Activated CD4-positive, CD25-positive, alpha-beta regulatory T cell treated with anti-CD3 and anti-CD28 coated beads, Interleukin-2, amount 50 U/mL, for 16 hours (primary cell): ENCODE measurements around the gene SOX5.

ENCODE experiments used
- DNase-seq: peaks from one replicate; pipeline ENCODE4 v3.0.0-alpha.2; 2020; ENCODE audit warnings: low read depth, low spot score

Gene SOX5

GRCh38 chr12:23687947-23688346, 261.5 kb downstream of the SOX5 start:
- DNase-seq: no peak

GRCh38 chr12:23686095-23686494, 263.4 kb downstream of the SOX5 start:
- no peak for DNase-seq

GRCh38 chr12:23684121-23684520, 265.3 kb downstream of the SOX5 start:
- DNase-seq: no peak

- DNase-seq: no peak
Observed at GRCh38 chr12:23681237-23681636, 268.2 kb downstream of the SOX5 start.

GRCh38 chr12:23674064-23674463, 275.4 kb downstream of the SOX5 start:
- no peak for DNase-seq

- DNase-seq: no peak
Observed at GRCh38 chr12:23671881-23672280, 277.6 kb downstream of the SOX5 start.

- no peak for DNase-seq
Observed at GRCh38 chr12:23670684-23671083, 278.8 kb downstream of the SOX5 start.

GRCh38 chr12:23669691-23670090, 279.8 kb downstream of the SOX5 start:
- no peak for DNase-seq

- DNase-seq: no peak
Observed at GRCh38 chr12:23666866-23667265, 282.6 kb downstream of the SOX5 start.

- no peak for DNase-seq
Observed at GRCh38 chr12:23662966-23663365, 286.5 kb downstream of the SOX5 start.

- DNase-seq: no peak
Observed at GRCh38 chr12:23659131-23659530, 290.3 kb downstream of the SOX5 start.

GRCh38 chr12:23657598-23657997, 291.9 kb downstream of the SOX5 start:
- no peak for DNase-seq

- no peak for DNase-seq
Observed at GRCh38 chr12:23655884-23656283, 293.6 kb downstream of the SOX5 start.

GRCh38 chr12:23655112-23655511, 294.4 kb downstream of the SOX5 start:
- DNase-seq: no peak

GRCh38 chr12:23648546-23648945, 300.9 kb downstream of the SOX5 start:
- no peak for DNase-seq

- no peak for DNase-seq
Observed at GRCh38 chr12:23640754-23641153, 308.7 kb downstream of the SOX5 start.

- DNase-seq: no peak
Observed at GRCh38 chr12:23634344-23634743, 315.1 kb downstream of the SOX5 start.

GRCh38 chr12:23631786-23632377, 317.6 kb downstream of the SOX5 start:
- DNase-seq: no peak

- DNase-seq: no peak
Observed at GRCh38 chr12:23630524-23630923, 318.9 kb downstream of the SOX5 start.

- no peak for DNase-seq
Observed at GRCh38 chr12:23628806-23629205, 320.7 kb downstream of the SOX5 start.

GRCh38 chr12:23626791-23627190, 322.7 kb downstream of the SOX5 start:
- DNase-seq: no peak

- no peak for DNase-seq
Observed at GRCh38 chr12:23621900-23622299, 327.6 kb downstream of the SOX5 start.

GRCh38 chr12:23618718-23619117, 330.8 kb downstream of the SOX5 start:
- DNase-seq: no peak

GRCh38 chr12:23617749-23618148, 331.7 kb downstream of the SOX5 start:
- DNase-seq: no peak
